Astrocyte (in vitro differentiated cells and primary cell): ENCODE results near the gene LRIT2. TPM values are rescaled to one million over a fixed set of nuclear protein-coding genes. Genes with fewer than 3 reads are reported as not detected.

Source experiments
- DNase-seq: peaks from one replicate; pipeline ENCODE4 v3.0.0-alpha.2; 2010; ENCODE audit warnings: low read depth
- FAIRE-seq: peaks from 2 replicates; lab custom pipeline; 2011; peaks lifted over from hg19 to GRCh38; lab: Jason Lieb, UNC
- H2AFZ ChIP-seq: 2 replicates; pipeline ENCODE4 v1.6.0; 2012; ENCODE audit warnings: low read depth, low read length, inconsistent platforms
- H3K27ac ChIP-seq: 2 replicates; pipeline ENCODE4 v1.5.1; 2011; ENCODE audit warnings: low read depth, low read length, inconsistent platforms
- H3K27me3 ChIP-seq: 2 replicates; pipeline ENCODE4 v1.6.0; 2011; ENCODE audit warnings: low read length, inconsistent platforms; ENCODE audit not compliant: insufficient read depth
- H3K36me3 ChIP-seq: 2 replicates; pipeline ENCODE4 v1.5.1; 2011; ENCODE audit warnings: low read length, inconsistent platforms; ENCODE audit not compliant: insufficient read depth
- H3K4me1 ChIP-seq: 2 replicates; pipeline ENCODE4 v1.5.1; 2011; ENCODE audit warnings: low read length, inconsistent platforms; ENCODE audit not compliant: insufficient read depth
- H3K4me2 ChIP-seq: 2 replicates; pipeline ENCODE4 v1.6.0; 2012; ENCODE audit warnings: low read length, inconsistent platforms
- H3K4me3 ChIP-seq: 2 replicates; pipeline ENCODE4 v1.5.1; 2011; ENCODE audit warnings: low read depth, mild to moderate bottlenecking, low read length, inconsistent platforms; ENCODE audit not compliant: insufficient read depth
- H3K79me2 ChIP-seq: 2 replicates; pipeline ENCODE4 v1.6.0; 2012; ENCODE audit warnings: mild to moderate bottlenecking, low read length, inconsistent platforms; ENCODE audit not compliant: insufficient read depth
- H3K9ac ChIP-seq: 2 replicates; pipeline ENCODE4 v1.6.0; 2012; ENCODE audit warnings: mild to moderate bottlenecking, low read length, inconsistent platforms
- H3K9me3 ChIP-seq: 2 replicates; pipeline ENCODE4 v1.5.1; 2012; ENCODE audit warnings: low read depth, mild to moderate bottlenecking, low read length, inconsistent platforms; ENCODE audit not compliant: insufficient read depth
- H4K20me1 ChIP-seq: 2 replicates; pipeline ENCODE4 v1.6.0; 2012; ENCODE audit warnings: low read length, inconsistent platforms; ENCODE audit not compliant: insufficient read depth
- H3K27ac Mint-ChIP-seq: one replicate; pipeline ENCODE4 v1.8.0; 2021; ENCODE audit warnings: mild to moderate bottlenecking, mixed read lengths; ENCODE audit not compliant: unreplicated experiment
- H3K27me3 Mint-ChIP-seq: one replicate; pipeline ENCODE4 v1.8.0; 2021; ENCODE audit warnings: low read depth, mixed read lengths; ENCODE audit not compliant: unreplicated experiment
- H3K36me3 Mint-ChIP-seq: one replicate; pipeline ENCODE4 v1.8.0; 2021; ENCODE audit warnings: low read depth, mixed read lengths; ENCODE audit not compliant: unreplicated experiment
- H3K4me1 Mint-ChIP-seq: one replicate; pipeline ENCODE4 v1.8.0; 2021; ENCODE audit warnings: low read depth, mixed read lengths; ENCODE audit not compliant: unreplicated experiment
- H3K4me3 Mint-ChIP-seq: one replicate; pipeline ENCODE4 v1.8.0; 2021; ENCODE audit warnings: mild to moderate bottlenecking, moderate library complexity, mixed read lengths; ENCODE audit not compliant: unreplicated experiment
- H3K9me3 Mint-ChIP-seq: one replicate; pipeline ENCODE4 v1.8.0; 2021; ENCODE audit warnings: mild to moderate bottlenecking, mixed read lengths; ENCODE audit not compliant: unreplicated experiment
- CTCF ChIP-seq: IDR thresholded peaks from 2 replicates; pipeline ENCODE4 v1.5.1; 2011; ENCODE audit warnings: low read depth, mild to moderate bottlenecking, inconsistent platforms, low read length, moderate library complexity; ENCODE audit not compliant: insufficient read depth
- EZH2 ChIP-seq: IDR thresholded peaks from 2 replicates; pipeline ENCODE4 v1.6.1; 2012; ENCODE audit warnings: mild to moderate bottlenecking, low read length, inconsistent platforms; ENCODE audit not compliant: insufficient read depth
- total RNA-seq: library from RNA; stranded (reverse); gene quantifications from 2 replicates; pipeline ENCODE4 v1.2.1, GENCODE V29; 2021

The LRIT2 gene
- total RNA-seq, 1 donor from 2014 or later: not detected

GRCh38 chr10:84211566-84211965 is 13.8 kb downstream of the LRIT2 start:
- Histone ChIP-seq H3K79me2 (no peaks in the 10 kb centered on the region), H3K9ac (no peak overlapping the region)

GRCh38 chr10:84208023-84208422 is 17.3 kb downstream of the LRIT2 start:
- no peaks in the 10 kb centered on the region for H4K20me1 ChIP-seq
- H3K27me3 ChIP-seq: peaks cover 4% of the 10 kb centered on the region
- no peak overlapping the region for H3K9ac ChIP-seq
- Mint-ChIP-seq H3K4me3 (no peak overlapping the region), H3K9me3 (no peaks in the 10 kb centered on the region), H3K27me3 (peaks cover 35% of the 10 kb centered on the region), H3K27ac (no peak overlapping the region), H3K4me1 (no peaks in the 10 kb centered on the region), H3K36me3 (no peaks in the 10 kb centered on the region)
- DNase-seq: no peak
- H3K79me2 ChIP-seq: no peaks in the 10 kb centered on the region
- H3K4me1 ChIP-seq: no peaks in the 10 kb centered on the region
- no peak overlapping the region for H3K4me3 ChIP-seq
- H3K9me3 ChIP-seq: no peaks in the 10 kb centered on the region
- H3K27ac ChIP-seq: no peak overlapping the region
- H3K4me2 ChIP-seq: no peak overlapping the region
- H3K36me3 ChIP-seq: no peaks in the 10 kb centered on the region
- no peak for TF ChIP-seq EZH2
- no peak for TF ChIP-seq CTCF
- FAIRE-seq: no peak
- no peak overlapping the region for H2AFZ ChIP-seq

More at GRCh38 chr10:84211566-84211965, 13.8 kb downstream of the LRIT2 start:
- no peak overlapping the region for H2AFZ ChIP-seq
- no peaks in the 10 kb centered on the region for H3K36me3 ChIP-seq
- TF ChIP-seq EZH2 (no peak), CTCF (no peak)
- FAIRE-seq (no peak), DNase-seq (no peak)
- H3K36me3 Mint-ChIP-seq: no peaks in the 10 kb centered on the region
- no peaks in the 10 kb centered on the region for H3K9me3 Mint-ChIP-seq
- no peak overlapping the region for H3K4me3 ChIP-seq
- H3K27me3 ChIP-seq: peaks cover 4% of the 10 kb centered on the region
- no peak overlapping the region for H3K4me3 Mint-ChIP-seq
- peaks cover 38% of the 10 kb centered on the region for H3K27me3 Mint-ChIP-seq
- no peaks in the 10 kb centered on the region for H3K9me3 ChIP-seq
- H3K4me1 ChIP-seq: no peaks in the 10 kb centered on the region
- H3K27ac ChIP-seq: no peak overlapping the region
- no peak overlapping the region for H3K27ac Mint-ChIP-seq
- no peaks in the 10 kb centered on the region for H4K20me1 ChIP-seq
- no peak overlapping the region for H3K4me2 ChIP-seq
- no peaks in the 10 kb centered on the region for H3K4me1 Mint-ChIP-seq

- Histone ChIP-seq H3K4me2 (no peak overlapping the region), H3K4me1 (no peaks in the 10 kb centered on the region), H3K9me3 (no peaks in the 10 kb centered on the region), H2AFZ (no peak overlapping the region), H3K4me3 (no peak overlapping the region), H3K27ac (no peak overlapping the region), H3K79me2 (no peaks in the 10 kb centered on the region), H3K36me3 (no peaks in the 10 kb centered on the region), H4K20me1 (no peaks in the 10 kb centered on the region), H3K27me3 (peaks cover 4% of the 10 kb centered on the region), H3K9ac (no peak overlapping the region)
- H3K4me3 Mint-ChIP-seq: no peak overlapping the region
- no peaks in the 10 kb centered on the region for H3K36me3 Mint-ChIP-seq
- H3K27ac Mint-ChIP-seq: no peak overlapping the region
- no peaks in the 10 kb centered on the region for H3K9me3 Mint-ChIP-seq
- no peak for DNase-seq
- peaks cover 28% of the 10 kb centered on the region for H3K27me3 Mint-ChIP-seq
- TF ChIP-seq CTCF: no peak
- no peak for TF ChIP-seq EZH2
- no peak for FAIRE-seq
- H3K4me1 Mint-ChIP-seq: no peaks in the 10 kb centered on the region
Measured at GRCh38 chr10:84205853-84206525, 19.4 kb downstream of the LRIT2 start.
